Large intestine (tissue), 3 donors: Measurements from ENCODE around the gene C10orf143. TPM values are rescaled to one million over a fixed set of nuclear protein-coding genes. Genes with fewer than 3 reads are reported as not detected.
"Not testable (repeated sequence)": the region's sequence is repeated elsewhere in the genome, so short reads cannot be mapped to it uniquely, and the experiment has no call there.

Experiments used
- DNase-seq, 2 donors: peaks; one replicate each; pipeline versions ENCODE4 v3.0.0 to v3.0.0-alpha.2; 2013
- H3K27ac ChIP-seq: one replicate; pipeline ENCODE4 v1.5.1; 2013; ENCODE audit warnings: low read length
- H3K27me3 ChIP-seq: 2 replicates; pipeline ENCODE4 v1.6.1; 2013; ENCODE audit warnings: low read length; ENCODE audit not compliant: control insufficient read depth, insufficient read depth
- H3K36me3 ChIP-seq: 2 replicates; pipeline ENCODE4 v1.6.1; 2013; ENCODE audit warnings: low read length; ENCODE audit not compliant: control insufficient read depth, insufficient read depth
- H3K4me1 ChIP-seq: one replicate; pipeline ENCODE4 v1.6.1; 2013; ENCODE audit warnings: low read length; ENCODE audit not compliant: control insufficient read depth, insufficient read depth
- H3K4me3 ChIP-seq: one replicate; pipeline ENCODE4 v1.5.1; 2013; ENCODE audit warnings: low read length
- H3K9me3 ChIP-seq: one replicate; pipeline ENCODE4 v1.6.1; 2013; ENCODE audit warnings: mild to moderate bottlenecking, low read depth, low read length, moderate library complexity; ENCODE audit not compliant: control insufficient read depth
- WGBS: methylation state at CpG from one replicate; pipeline ENCODE4 v1.1.5; 2013; ENCODE audit warnings: low lambda C conversion rate; ENCODE audit not compliant: insufficient coverage; 5-methylcytosine and 5-hydroxymethylcytosine counted together
- polyA plus RNA-seq: library from polyadenylated mRNA; unstranded; fragments of 120-200 nt; gene quantifications from one replicate; pipeline ENCODE4 v1.2.1, GENCODE V29; 2013

C10orf143 gene
- polyA plus RNA-seq, 1 donor: 4.7 TPM

DNA sequence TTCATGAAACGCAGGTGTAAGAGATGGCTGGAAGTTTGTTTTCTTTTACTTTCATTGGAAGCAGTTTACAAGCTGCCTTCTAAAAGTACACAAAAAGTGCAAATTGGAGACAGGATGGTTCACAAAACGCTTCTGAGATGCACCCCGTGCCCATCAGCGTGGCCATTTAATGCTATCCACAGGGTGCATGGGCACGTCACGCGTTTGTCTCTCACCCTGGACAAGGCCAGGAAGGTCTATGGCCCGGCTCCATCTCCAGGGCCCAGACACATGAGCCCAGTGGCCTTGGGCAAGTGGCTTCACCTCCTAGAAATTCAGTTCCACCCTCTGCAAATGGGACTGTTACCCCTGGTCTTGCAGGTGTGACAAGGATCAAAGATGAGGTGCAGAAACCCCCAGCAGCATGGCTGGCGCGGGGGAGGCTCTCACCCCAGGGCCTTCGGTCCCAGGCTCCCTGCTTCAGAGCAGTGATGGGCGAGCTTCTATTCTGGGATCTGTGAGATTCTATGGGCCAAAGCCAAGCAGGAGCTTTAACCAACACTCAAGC lies 85.8 kb downstream of the C10orf143 start:
- Histone ChIP-seq H3K9me3 (no peaks in the 10 kb centered on the region), H3K27ac (no peak overlapping the region), H3K4me1 (no peaks in the 10 kb centered on the region), H3K4me3 (no peak overlapping the region), H3K36me3 (no peaks in the 10 kb centered on the region), H3K27me3 (no peaks in the 10 kb centered on the region)
- WGBS: no CpG with 5 or more reads among the region's 12 CpGs
- no peak for DNase-seq

DNA sequence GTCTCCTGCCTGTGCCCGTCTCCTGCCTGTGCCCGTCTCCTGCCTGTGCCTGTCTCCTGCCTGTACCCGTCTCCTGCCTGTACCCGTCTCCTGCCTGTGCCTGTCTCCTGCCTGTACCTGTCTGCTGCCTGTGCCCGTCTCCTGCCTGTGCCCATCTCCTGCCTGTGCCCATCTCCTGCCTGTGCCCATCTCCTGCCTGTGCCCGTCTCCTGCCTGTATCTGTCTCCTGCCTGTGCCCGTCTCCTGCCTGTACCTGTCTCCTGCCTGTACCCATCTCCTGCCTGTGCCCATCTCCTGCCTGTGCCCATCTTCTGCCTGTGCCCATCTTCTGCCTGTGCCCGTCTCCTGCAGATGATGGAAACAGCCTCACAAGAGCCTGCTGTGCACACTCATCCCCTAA lies 86.3 kb downstream of the C10orf143 start:
- H3K27ac ChIP-seq, H3K27me3 ChIP-seq, H3K9me3 ChIP-seq, H3K4me1 ChIP-seq, H3K36me3 ChIP-seq, DNase-seq, H3K4me3 ChIP-seq: not testable (repeated sequence)
- WGBS: 95% methylated on average over 3 of the region's 8 CpGs

DNA sequence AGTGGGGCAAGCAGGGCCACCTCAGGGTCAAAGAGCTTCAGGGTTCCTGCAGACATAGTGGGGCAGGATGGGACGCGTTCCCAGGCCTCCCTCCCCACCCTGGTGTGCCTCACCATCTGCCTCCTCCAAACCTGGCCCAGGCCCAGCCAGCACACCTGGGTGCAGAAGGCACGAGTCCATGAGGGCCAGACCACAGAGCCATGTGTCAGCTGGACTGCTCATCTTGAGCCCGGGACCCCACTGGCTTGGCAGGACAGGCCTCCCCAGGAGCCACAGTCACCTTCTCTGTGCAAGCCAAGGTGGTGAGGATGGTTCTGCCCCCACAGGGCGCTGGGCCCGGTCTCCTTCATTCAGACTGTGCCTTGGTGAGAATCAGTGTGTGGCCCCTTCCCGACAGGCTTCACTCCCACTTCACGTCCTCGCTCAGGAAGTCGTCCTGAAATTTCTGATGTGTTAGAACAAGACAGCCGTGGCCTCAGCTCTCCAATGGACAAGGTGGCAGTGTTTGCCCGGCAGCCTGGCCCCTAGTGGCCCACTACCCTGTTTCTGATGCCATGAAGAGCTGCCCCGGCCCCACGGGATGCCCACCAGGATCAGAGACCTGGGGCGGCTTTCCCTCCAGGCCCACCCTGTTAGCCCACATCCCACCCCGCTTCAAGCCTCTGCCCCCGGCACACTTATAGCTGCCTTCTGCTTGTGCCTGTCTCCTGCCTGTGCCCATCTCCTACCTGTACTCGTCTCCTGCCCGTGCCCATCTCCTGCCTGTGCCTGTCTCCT lies 87.0 kb downstream of the C10orf143 start:
- no peak for DNase-seq
- Histone ChIP-seq H3K27me3 (no peaks in the 10 kb centered on the region), H3K4me1 (no peaks in the 10 kb centered on the region), H3K9me3 (no peaks in the 10 kb centered on the region), H3K36me3 (no peaks in the 10 kb centered on the region), H3K4me3 (no peak overlapping the region), H3K27ac (no peak overlapping the region)
- WGBS: no CpG with 5 or more reads among the region's 19 CpGs

DNA sequence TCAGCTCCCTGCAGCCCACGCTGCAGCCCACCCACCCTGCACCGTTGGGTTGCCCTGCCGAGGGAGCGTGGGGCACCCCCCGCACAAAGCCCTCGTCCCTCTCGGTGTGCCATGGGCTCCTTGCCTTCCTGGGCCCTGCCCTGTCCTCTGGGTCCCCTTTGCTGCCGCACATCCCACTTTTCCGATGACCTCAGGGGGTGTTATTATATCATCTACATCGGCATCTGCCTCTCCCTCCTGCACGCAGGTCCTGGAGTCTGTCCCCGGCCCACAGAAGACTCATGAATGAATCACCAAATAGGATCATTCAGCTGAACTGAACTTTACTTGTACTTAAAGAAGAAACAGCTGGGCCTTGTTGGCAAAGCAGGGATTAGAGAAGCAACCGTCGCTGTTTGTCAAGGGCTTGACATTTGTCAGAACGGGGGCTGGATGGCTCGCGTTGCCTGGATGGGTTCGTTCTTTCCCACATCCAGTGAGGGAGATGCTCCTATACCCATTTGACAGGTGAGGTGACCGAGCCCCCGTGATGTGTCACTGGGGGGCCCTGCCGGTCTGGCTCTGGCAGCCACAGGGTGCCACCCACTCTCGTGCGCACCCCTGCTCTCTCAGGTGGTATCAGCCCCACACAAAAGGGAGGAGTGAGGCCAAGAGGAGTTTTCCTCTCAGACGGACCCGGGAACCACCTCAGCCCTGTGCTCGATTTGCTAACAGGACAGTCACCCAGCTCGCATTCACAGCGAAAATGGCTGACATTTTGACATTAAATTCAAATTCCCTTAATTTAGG lies 87.9 kb downstream of the C10orf143 start:
- Histone ChIP-seq H3K9me3 (no peaks in the 10 kb centered on the region), H3K4me3 (no peak overlapping the region), H3K4me1 (no peaks in the 10 kb centered on the region), H3K27ac (no peak overlapping the region), H3K27me3 (no peaks in the 10 kb centered on the region), H3K36me3 (no peaks in the 10 kb centered on the region)
- DNase-seq: no peak
- no CpG with 5 or more reads among the region's 28 CpGs for WGBS

DNA sequence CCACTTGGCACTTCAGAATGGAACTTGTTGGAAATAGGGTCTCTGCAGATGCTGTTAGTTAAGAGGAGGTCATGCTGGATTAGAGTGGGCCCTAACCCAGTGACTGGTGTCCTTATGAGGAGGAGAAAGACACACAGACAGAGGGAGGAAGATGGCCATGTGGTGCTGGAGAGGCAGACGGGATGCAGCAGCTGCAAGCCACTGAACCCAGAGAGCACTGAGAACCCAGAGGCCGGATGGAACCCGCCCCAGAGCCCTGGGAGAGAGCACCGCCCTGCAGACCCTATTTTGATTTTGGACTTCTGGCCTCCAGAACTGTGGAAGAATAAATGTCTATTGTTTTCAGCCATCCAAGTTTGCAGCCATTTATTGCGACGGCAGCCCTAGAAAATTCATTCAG lies 88.5 kb downstream of the C10orf143 start:
- Histone ChIP-seq H3K27me3 (no peaks in the 10 kb centered on the region), H3K4me1 (no peaks in the 10 kb centered on the region), H3K9me3 (no peaks in the 10 kb centered on the region), H3K36me3 (no peaks in the 10 kb centered on the region), H3K4me3 (no peak overlapping the region), H3K27ac (no peak overlapping the region)
- no peak for DNase-seq
- WGBS: no CpG with 5 or more reads among the region's 6 CpGs

DNA sequence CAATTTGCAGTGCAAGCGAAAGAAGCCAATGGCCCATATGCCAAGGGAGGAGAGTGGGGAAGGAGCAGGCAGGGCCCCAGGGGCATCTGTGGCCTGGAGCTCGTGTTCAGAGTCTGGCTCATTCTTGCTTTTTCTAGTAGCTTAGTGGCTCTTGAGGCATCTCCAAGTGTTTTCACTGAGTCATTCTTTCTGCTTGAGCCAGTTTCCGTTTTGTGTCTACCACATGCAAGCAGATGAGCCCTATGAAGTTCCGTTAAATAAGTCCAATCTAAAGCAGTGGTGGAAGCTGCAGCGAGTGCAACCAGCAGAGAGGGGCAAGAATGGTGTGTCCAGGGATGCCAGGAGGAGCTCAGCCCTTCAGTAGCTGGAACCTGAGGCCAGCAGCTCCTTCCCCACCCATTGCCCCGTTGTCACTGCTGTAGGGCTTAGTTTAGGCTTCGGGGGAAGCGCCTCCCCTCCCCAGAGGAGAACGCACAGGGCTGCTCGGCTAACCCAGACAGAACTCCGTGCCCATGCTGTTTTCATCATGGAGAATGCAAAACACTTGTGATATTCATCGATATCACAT lies 89.2 kb downstream of the C10orf143 start:
- WGBS: no CpG with 5 or more reads among the region's 12 CpGs
- no peaks in the 10 kb centered on the region for H3K36me3 ChIP-seq
- no peaks in the 10 kb centered on the region for H3K9me3 ChIP-seq
- H3K27me3 ChIP-seq: peaks cover 2% of the 10 kb centered on the region
- no peak overlapping the region for H3K4me3 ChIP-seq
- H3K27ac ChIP-seq: no peak overlapping the region
- no peak for DNase-seq
- no peaks in the 10 kb centered on the region for H3K4me1 ChIP-seq

DNA sequence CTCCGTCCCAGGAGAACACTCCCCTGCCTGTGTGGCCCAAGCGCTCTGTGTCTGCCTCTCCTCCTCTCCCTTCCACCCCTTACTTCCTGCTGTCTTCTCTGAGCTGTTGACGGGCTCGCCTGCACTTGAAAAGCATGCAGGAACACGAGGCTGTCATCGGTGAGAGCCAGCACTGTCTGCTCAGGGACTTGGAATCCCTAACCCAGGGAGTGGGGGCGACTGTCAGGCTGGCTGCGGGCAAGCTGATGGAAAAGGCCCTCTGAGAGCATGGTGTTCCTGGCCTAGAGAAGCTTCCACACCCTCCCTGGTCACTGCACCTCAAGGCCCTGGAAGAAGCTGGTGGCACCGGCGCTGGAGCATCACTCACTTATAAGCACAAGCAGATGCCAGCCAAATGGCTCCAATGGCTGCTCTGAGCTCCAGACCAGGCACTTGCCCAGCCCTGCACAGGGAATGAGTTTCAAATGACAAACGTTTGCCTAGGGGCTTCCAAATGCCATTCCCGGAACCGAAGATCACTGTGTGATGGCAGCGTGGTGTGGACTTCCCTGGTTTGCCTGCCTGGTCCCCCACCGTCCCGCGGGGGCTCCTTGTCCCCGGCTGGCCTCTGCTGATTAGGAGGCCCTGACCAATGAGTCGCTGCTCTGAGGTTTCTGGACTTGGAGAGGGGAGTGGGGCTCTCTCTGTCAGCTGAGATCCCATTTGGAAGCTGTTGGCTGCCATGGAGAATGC lies 89.8 kb downstream of the C10orf143 start:
- no peaks in the 10 kb centered on the region for H3K4me1 ChIP-seq
- peaks cover 3% of the 10 kb centered on the region for H3K27me3 ChIP-seq
- H3K4me3 ChIP-seq: no peak overlapping the region
- no peak overlapping the region for H3K27ac ChIP-seq
- H3K36me3 ChIP-seq: no peaks in the 10 kb centered on the region
- DNase-seq: no peak
- no peaks in the 10 kb centered on the region for H3K9me3 ChIP-seq
- no CpG with 5 or more reads among the region's 19 CpGs for WGBS

DNA sequence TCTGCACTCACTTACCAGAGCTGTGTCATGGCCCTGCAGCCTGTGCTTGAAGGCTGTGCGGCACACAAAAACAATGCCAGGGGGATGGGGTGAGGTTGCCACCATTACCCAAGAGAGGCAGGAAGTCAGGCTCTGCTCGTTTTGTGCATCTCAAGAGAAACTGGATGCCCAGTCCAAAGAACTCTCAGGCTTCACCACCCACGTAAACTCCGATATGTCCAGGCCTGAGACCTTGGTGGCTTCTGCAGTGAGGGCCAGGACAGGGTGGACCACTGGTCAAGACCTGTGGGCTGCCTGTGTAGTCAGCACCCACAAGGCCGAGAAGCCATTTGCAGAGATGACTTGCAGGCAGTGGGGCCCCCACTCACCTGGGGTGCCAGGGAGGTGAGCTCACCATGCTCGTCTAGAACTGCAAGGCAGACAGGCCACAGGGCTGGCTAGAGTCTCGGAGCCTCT lies 91.9 kb downstream of the C10orf143 start:
- no peaks in the 10 kb centered on the region for H3K4me1 ChIP-seq
- no peak overlapping the region for H3K27ac ChIP-seq
- H3K27me3 ChIP-seq: peaks cover 3% of the 10 kb centered on the region
- WGBS: no CpG with 5 or more reads among the region's 7 CpGs
- no peaks in the 10 kb centered on the region for H3K9me3 ChIP-seq
- no peak for DNase-seq
- H3K4me3 ChIP-seq: no peak overlapping the region
- no peaks in the 10 kb centered on the region for H3K36me3 ChIP-seq

DNA sequence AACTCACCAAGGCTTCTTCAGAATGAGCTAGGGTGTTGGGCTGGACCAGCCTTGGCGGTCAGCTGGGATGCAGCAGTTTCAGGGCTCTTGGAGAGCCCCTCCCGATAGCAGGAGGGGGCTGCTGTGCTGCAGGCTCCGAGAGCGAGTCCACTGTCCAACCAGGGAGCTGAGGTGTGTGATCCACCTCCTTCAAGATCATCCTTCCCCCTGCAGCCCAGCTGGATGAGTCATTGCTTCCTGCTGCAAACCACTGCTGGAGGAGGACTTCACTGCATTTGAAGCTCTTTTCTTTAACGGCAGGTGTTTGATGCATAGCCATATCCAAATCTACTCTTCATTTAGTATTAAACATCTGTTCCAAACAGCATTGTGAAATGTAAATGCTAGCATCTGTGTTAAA lies 92.4 kb downstream of the C10orf143 start:
- Histone ChIP-seq H3K27ac (no peak overlapping the region), H3K4me1 (no peaks in the 10 kb centered on the region), H3K9me3 (no peaks in the 10 kb centered on the region), H3K4me3 (no peak overlapping the region), H3K36me3 (no peaks in the 10 kb centered on the region), H3K27me3 (peaks cover 3% of the 10 kb centered on the region)
- WGBS: no CpG with 5 or more reads among the region's 5 CpGs
- no peak for DNase-seq

DNA sequence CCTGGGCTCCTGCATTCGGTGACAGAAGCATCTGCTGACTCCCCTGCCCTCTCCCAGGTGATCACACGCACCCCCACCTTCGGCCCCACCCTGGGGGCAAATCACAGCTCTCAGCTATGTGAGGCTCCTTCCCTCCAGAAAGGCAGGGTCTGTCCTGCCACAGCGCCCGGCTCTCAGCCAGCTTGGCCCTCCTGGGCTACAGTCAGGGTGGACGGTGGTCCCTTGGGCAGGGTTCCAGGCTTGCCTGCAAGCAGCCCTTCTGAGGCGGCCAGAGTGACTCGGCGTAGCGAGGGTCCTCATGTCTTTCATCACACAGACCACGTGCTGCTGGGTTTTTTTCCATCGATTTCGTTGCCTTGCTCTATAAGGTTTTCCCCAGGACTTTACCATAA lies 93.0 kb downstream of the C10orf143 start:
- DNase-seq: no peak
- Histone ChIP-seq H3K27ac (no peak overlapping the region), H3K4me1 (no peaks in the 10 kb centered on the region), H3K9me3 (no peaks in the 10 kb centered on the region), H3K27me3 (peaks cover 3% of the 10 kb centered on the region), H3K36me3 (no peaks in the 10 kb centered on the region), H3K4me3 (no peak overlapping the region)
- WGBS: 100% methylated on average over 1 of the region's 13 CpGs
